ENCODE results near the gene DNAJC27. TPM values are rescaled to one million over a fixed set of nuclear protein-coding genes. Genes with fewer than 3 reads are reported as not detected.

The DNAJC27 gene
- total RNA-seq, 1 experiment from 2014 or later: 5.1 TPM

DNA sequence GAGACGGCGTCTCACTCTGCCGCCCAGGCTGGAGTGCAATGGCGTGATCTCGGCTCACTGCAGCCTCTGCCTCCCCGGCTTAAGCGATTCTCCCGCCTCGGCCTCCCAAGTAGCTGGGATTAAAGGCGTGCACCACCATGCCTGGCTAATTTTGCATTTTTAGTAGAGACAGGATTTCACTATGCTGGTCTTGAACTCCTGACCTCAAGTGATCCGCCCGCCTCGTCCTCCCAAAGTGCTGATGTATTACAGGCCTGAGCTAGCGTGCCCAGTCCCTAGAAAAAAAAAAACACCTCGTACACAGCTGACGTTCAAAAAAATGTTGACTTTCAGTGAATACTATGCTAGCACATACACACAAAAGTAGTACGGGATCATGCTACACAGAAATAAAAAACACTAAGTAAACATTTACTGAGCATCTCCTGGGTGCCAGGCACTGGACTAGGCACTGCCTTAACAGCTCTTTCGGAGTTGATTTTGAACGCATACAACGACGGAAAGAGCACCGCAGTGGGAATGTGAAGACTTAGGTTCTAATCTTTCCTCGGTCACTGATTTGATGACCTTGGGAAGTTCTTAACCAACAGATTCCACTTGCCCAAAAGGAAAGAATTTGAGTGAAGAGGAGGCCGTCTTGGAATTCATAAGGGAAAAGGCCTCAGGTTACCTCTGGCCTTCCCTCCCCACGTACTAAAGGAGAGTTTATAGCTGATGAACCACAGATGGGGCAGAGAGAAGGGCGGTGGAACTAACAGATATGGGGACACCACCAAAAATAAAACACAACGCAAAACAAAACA, 1.1 kb downstream of the DNAJC27 start:
- Histone ChIP-seq H2AFZ (ENCODE audit: low read length) (no peak overlapping the region), H3K4ac (ENCODE audit: low read depth, low read length) (no peak overlapping the region; the same call in 1 of the 2 replicates), H3K79me2 (ENCODE audit: insufficient read depth, low read length) (0 out of 2 replicates have a peak, but pooled peaks cover 2% of the 10 kb centered on the region), H2BK5ac (ENCODE audit: insufficient read length, low read length) (no peak overlapping the region), H2BK120ac (ENCODE audit: low read depth, low read length, poor library complexity, severe bottlenecking) (no peak overlapping the region), H3K23ac (ENCODE audit: insufficient read length, low read depth, low read length) (no peak overlapping the region), H3K9me3 (ENCODE audit: control insufficient read depth, low read depth, low read length) (no peaks in the 10 kb centered on the region), H3K23me2 (ENCODE audit: insufficient read length, low read depth, low read length, poor library complexity, severe bottlenecking) (peaks cover 14% of the 10 kb centered on the region), H3K27ac (ENCODE audit: insufficient read length, low read depth, low read length) (no peak overlapping the region), H2AK5ac (ENCODE audit: insufficient read length, low read length) (no peak overlapping the region), H3T11ph (ENCODE audit: low read length) (no peak overlapping the region), H4K5ac (ENCODE audit: insufficient read length, low read depth, low read length) (no peak overlapping the region), H2BK15ac (ENCODE audit: low read depth, low read length) (no peak overlapping the region), H3K4me1 (ENCODE audit: insufficient read depth, low read length) (no peaks in the 10 kb centered on the region), H4K8ac (replicated peaks; ENCODE audit: insufficient read length, low read depth, low read length) (no peak overlapping the region), H3K27me3 (ENCODE audit: insufficient read depth, low read length) (no peaks in the 10 kb centered on the region), H3K79me1 (ENCODE audit: insufficient read depth, low read depth, low read length, poor library complexity, severe bottlenecking) (no peaks in the 10 kb centered on the region), H2BK12ac (ENCODE audit: insufficient read length, low read depth, low read length) (no peak overlapping the region), H3K14ac (ENCODE audit: insufficient read depth, low read length) (peak overlapping the region; percentile 77), H3K18ac (ENCODE audit: insufficient read length, low read depth, low read length) (peak overlapping the region; percentile 52), H3K9ac (ENCODE audit: extremely low read depth, insufficient read length, low read length) (peak overlapping the region; percentile 87), H3K4me2 (ENCODE audit: insufficient read depth, insufficient read length, low read length) (peak overlapping the region; percentile 89), H4K91ac (ENCODE audit: insufficient read length, low read depth, low read length) (no peak overlapping the region), H3K56ac (ENCODE audit: insufficient read length, low read depth, low read length) (no peak overlapping the region), H2BK20ac (ENCODE audit: low read depth, low read length, poor library complexity, severe bottlenecking) (no peak overlapping the region), H4K20me1 (ENCODE audit: control insufficient read depth, insufficient read depth, insufficient read length) (no peaks in the 10 kb centered on the region)
- no CpG with 5 or more reads among the region's 27 CpGs for WGBS (ENCODE audit: extremely low coverage, insufficient read length, low lambda C conversion rate)
- Mint-ChIP-seq H3K36me3 (ENCODE audit: insufficient read depth in 1 of 3, low read depth in 3 of 3) (peaks cover 4 to 15% (median 11%) of the 10 kb centered on the region in 3 experiments; a peak in 5 of 7 replicates), H3K9me3 (peaks cover 0 to 3% of the 10 kb centered on the region in 2 experiments; a peak in 2 of 5 replicates), H3K4me1 (peaks cover 10 to 11% of the 10 kb centered on the region in 2 experiments; a peak in 3 of 4 replicates), H3K27me3 (ENCODE audit: low read depth) (no peaks in the 10 kb centered on the region), H3K4me3 (peak overlapping the region; percentile 96 to 98), H3K27ac (peak overlapping the region; percentile 99 to 100 (median 99); a peak in 6 of 7 replicates)
- DNase-seq: no peak
- TF ChIP-seq, protein P1, sequence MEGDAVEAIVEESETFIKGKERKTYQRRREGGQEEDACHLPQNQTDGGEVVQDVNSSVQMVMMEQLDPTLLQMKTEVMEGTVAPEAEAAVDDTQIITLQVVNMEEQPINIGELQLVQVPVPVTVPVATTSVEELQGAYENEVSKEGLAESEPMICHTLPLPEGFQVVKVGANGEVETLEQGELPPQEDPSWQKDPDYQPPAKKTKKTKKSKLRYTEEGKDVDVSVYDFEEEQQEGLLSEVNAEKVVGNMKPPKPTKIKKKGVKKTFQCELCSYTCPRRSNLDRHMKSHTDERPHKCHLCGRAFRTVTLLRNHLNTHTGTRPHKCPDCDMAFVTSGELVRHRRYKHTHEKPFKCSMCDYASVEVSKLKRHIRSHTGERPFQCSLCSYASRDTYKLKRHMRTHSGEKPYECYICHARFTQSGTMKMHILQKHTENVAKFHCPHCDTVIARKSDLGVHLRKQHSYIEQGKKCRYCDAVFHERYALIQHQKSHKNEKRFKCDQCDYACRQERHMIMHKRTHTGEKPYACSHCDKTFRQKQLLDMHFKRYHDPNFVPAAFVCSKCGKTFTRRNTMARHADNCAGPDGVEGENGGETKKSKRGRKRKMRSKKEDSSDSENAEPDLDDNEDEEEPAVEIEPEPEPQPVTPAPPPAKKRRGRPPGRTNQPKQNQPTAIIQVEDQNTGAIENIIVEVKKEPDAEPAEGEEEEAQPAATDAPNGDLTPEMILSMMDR (conservative IDR thresholded peaks at IDR 0.05): no peak

Data from H9 (cell line).